HG02938 (cell line): Measurements from ENCODE around the gene BRMS1.
"Not testable (repeated sequence)": the region's sequence is repeated elsewhere in the genome, so short reads cannot be mapped to it uniquely, and the experiment has no call there.

ENCODE experiments used
- ATAC-seq: cut with Tn5 transposase; IDR thresholded peaks from one replicate; pipeline ENCODE4 v1.9.1; 2021; ENCODE audit warnings: mild to moderate bottlenecking, moderate library complexity; ENCODE audit not compliant: unreplicated experiment

BRMS1 gene

DNA sequence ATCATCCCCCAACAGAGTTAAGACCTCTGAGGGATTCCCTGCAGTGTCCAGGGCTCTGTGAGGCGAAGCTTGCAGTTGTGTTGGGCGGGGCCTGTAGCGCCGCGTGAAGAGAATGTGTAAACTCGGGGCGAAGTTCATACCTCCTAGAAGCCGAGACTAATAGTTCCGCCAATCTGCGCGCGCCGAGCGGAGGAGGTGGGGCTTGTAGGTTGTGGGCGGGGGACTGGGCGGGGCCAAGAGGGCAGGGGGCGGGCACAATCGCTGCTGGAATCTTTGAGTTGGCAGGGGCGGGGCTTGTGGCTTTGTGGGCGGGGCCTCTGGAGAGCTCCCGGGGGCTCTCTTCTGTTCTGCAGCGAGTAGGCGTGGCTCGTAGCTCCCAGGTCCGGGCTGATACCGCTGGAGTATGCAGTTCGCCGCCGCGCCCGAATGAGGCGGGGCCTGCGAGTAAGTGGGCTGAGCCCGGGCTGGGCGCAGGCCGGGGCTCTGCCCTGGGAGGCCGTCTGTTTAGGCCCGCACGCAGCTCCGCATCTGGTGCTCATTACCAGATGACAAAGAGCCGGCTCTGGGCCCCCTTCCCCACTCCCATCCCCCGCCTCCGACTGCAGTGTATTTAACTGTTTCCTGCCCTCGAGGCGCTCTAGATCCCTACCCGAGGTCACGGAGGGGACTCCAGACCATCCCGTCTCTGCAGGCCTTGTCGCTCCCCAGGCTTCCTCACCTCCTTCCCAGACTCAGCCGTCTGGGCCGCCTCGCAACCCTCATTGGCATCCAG is 32.2 kb downstream of the BRMS1 start:
- peak; percentile 40 for ATAC-seq

DNA sequence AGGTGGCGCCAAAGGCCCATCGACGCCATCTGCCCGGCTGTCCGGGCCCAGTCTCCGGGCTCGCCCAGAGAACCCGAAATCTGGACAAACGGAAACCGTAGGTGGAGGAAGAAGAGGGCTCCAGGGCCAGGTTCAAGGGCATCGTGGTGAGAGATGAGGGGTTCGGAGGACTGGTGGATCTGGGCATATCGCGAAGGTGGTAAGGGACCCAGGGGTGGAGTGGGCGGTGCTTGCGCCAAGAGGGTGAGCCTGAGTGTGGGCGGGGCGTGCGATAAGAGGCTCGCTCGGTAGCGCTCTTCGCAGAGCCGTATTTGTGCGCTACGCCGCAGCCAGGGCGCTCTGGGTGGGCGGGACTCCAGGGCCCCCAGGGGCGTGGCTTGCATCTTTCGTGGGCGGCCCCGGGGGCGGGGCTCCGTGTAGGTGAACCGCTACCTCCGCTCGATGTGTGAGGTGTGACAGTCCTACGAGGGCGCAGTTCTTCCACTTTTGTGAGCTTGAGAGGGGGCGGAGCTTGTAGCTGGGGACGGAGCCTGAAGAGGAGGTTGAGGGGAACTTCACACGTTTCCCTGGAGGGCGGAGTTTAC is 32.8 kb downstream of the BRMS1 start:
- ATAC-seq, result peak; percentile 55

DNA sequence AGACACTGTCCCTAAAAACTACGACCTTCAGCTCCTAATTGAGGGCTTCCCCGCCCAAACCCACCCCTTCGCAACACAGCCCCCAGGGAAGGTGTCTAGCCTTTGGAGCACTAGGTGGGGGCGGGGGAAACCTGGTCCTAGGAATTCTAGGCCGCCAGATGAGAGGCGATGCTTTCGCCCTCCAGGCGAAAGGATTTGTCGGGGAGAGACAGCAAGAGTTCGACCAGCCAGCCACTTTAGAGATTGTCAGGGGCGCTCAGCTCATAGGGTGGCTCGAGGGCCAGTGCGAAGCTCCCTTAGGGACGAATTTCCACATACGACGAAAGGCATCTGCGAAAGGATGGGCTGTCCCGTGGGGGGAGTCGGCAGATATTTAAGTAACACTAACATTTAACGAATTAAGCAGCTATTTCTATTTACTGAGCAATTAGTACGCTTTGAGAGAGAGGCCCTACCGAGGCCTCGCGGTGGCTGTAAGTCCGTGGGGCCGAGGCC is 33.4 kb downstream of the BRMS1 start:
- no peak for ATAC-seq

- ATAC-seq, result not testable (repeated sequence)
Observed at GRCh38 chr11:66310803-66311440, 34.0 kb downstream of the BRMS1 start.

DNA sequence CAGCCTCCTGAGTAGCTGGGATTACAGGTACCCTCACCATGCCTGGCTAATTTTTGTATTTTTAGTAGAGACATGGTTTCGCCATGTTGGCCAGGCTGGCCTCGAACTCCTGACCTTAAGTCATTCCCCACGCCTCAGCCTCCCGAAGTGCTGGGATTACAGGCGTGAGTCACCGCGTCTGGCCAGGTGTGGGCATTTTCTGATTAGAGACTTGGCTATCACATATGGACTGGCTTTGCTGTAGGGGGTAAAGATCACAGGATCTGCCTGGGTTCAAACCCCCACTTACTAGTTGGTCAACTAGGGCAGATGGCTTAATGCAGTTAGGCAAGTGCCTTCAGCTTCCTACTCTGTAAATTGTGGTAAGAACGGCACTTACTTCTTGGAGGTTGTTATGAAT is 34.6 kb downstream of the BRMS1 start:
- no peak for ATAC-seq

GRCh38 chr11:66309475-66309874 is 35.4 kb downstream of the BRMS1 start:
- ATAC-seq, result no peak

GRCh38 chr11:66302656-66303055 is 42.2 kb downstream of the BRMS1 start:
- ATAC-seq, result no peak

DNA sequence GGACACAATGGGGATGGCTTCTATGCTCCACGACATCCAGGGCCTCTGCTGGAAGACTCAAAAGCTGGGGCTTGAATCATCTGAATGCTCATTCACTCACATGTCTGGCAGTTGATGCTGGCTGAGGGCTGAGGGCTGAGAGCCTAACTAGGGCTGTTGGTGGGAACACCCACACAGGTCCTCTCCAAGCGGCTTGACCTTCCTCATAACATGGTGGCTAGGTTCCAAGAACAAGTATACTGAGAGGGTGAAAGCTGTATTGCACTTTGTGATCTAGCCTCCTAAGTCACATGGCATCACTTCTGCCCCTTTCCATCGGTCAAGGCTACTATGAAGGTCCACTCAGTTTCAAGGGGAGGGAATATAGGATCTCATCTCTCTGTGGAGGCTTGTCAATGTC is 45.7 kb downstream of the BRMS1 start:
- ATAC-seq, result no peak

- no peak for ATAC-seq
Observed at GRCh38 chr11:66297610-66298009, 47.3 kb downstream of the BRMS1 start.

GRCh38 chr11:66294626-66295620 is 50.0 kb downstream of the BRMS1 start:
- ATAC-seq, result no peak

DNA sequence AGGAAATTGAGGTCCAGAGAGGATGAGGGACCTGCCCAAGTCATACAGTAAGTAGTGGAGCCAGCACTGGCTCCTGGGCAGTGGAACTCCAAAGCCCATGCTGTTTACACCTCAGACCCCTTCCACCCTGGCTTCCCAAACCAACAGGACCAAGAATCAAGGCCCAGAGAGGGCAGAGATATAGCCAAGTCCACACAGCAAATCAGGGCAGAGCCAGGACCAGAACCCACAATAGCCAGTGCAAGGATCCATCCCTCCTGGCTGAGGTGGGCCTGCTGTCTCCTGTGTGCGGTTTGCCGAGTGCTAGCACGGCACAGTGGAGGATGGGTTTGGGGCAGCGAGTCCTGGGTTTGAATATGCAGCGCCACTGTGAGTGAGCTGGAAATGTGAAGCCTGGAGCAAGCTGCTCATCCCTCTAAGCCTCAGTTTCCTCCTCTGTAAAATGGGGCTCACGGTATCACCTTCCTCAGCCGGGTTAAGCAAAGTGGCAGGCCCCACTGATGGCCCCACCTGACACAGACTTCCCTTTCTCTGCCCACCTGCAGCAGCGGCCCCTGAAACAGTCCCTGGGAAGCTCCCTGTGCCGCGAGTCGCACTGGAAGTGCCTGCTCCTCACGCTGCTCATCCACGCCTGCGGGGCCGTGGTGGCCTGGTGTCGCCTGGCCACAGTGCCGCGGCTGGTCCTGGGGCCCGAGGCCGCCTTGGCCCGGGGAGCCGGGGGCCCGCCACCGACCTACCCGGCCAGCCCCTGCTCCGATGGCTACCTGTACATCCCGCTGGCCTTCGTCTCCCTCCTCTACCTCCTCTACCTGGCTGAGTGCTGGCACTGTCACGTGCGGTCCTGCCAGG is 50.9 kb downstream of the BRMS1 start:
- ATAC-seq, result no peak

DNA sequence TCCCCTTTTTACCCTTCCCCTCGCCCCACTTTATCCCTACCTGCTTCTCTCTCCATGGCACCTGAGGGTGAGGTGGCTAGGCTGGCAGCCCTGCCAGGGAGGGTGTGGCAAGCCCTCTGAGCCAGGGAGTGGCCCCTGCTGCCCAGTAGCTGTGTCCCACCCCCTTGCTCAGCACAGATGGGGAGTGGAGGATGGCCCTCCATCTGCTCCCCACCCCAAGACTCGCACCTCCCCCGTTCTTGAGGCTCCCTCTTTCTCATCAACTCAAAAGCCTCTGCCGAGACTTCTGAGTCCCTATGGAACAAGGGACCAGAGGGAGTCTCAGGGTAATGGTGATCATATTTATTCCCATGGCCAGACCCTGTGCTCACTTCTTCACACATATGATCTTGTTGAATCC is 51.6 kb downstream of the BRMS1 start:
- no peak for ATAC-seq

DNA sequence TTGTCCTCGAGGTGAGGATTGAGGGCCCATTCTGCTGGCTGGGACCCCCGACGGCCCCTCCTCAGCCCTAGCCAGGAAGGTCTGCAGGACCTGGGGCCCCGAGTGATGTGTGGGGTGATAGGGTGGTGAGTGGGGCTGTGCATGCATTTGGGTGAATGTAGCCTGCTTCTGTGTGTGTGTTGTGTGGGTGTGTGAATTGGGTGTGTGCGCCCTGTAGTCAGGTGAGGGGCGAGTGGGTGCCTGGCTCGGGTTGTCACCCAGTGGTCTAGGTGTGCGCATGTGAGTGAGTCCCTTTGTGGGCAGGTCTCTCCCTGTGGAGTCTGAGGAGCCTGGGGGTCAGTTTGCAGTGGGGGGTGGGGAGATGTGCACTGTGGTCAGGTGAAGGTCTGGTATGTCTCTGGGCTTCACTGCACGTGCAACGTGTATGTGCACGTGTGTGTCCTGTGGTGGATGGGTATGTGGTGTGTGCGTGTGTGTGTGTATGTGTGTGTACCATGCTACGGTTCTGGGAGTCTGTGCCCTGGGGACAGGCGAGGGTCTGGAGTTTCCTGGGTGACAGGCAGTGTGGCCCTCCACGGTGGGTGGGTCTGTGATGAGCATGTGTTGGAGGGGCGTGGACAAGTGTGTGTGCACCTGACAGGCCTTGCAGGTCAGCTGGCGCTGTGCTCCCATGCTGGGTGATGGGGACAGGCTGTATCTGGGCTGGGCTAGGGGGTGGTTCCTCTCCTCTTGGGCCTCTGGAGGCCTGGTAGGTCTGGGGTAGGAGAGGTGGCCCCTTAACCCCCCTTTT is 52.2 kb downstream of the BRMS1 start:
- ATAC-seq, result no peak

DNA sequence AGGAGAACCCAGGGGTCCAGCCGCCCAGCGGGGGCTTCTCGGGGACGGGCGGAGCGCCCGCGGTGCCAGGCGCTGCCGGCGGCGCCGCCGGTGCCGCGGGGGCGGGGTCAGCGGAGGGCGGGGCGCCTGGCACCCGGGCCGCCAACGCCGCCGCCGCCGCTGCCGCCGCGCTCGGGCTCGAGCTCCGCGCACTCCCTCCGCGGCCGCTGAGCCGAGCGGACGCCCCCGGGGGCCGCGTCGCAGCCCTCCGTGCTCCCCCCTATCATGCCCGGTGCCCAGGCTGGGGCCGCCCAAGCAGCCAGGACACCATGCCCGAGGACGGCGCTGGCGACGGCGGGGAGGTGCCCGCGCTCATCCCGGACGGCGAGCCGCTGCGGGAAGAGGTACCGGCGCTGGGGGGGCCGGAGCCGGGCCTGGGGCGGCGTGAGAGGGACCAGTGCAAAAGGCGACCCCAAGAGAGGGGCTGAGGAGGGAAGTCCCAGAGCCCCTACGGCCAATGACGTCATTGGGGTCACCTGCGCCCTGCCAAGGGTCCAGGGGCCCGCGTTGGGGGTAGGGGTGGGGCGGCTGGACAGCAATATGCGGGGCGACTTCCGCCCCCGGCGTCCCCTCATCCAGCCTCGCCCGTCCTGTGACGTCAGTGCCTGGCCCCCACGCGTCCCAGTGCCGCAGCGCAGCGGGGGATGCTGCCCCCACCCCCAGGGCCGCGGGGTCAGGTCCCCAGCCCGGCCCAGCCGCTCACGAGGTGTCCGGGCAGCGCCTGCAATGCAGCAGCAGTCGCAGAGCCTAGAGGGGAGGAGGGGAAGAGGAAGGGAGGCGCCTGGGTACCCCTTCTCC is 53.0 kb downstream of the BRMS1 start, which contains the start of gene TMEM151A:
TMEM151A (plus strand) TSS at position 189 of the 837 bp plus-strand sequence; CDS start at position 309, 120 bp downstream.
- ATAC-seq, result no peak

GRCh38 chr11:66291303-66291705 is 53.6 kb downstream of the BRMS1 start:
- ATAC-seq, result no peak

DNA sequence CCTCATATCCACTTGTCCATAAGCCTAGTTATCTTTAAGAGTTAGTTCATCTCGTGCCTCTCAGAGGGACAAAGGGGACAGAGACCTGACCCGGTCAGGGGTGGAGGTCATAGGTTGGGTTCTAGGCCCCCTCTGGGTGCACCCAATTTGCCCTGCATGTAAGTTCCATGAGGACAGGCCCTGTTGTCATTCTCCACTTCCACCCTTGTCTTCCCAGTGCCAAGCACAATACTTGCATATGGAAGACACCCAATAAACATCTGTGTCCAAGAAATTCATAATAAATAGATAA is 54.6 kb downstream of the BRMS1 start:
- no peak for ATAC-seq

DNA sequence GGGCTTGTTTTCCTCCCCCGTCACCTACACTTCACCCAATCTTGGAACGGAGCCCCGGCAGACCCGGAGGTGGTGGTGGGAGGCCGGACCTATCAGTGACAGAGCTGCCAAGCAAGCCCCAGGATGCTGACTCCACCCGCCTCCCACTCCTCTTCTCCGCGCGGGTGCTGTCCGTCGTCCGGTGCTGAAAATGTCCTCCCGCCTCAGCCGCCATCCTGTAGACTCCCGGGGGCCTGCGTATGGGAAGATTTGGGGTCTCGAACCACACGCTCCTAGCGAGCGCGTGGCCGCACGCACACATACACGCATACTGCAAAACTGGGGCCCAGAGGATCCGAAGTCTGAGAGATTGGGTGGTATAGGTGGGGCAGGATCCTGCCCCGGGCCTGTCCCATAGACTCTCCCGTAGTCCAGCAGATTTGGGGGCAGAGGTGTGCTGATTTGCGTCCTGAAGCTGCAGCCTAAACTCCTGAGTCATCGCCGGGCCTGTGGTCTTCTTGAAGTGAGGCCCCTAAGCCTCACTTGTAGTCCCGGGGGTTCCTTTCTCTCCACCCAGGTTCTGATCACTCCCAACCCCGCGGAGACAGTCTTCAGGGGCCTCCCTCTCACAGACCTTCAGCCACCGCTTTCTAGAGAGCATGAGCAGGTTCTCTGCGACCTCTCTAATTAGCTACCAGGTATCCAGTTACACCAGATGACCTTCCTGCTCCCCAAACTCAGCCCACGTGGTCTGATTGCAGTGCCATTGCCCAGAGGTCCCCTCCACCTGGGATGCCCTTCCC is 55.2 kb downstream of the BRMS1 start:
- ATAC-seq, result peak; percentile 34
